ENCODE results near the gene FALEC. TPM values are rescaled to one million over a fixed set of nuclear protein-coding genes. Genes with fewer than 3 reads are reported as not detected.

FALEC gene
- polyA plus RNA-seq, 2 of the 4 experiments (the other 2 are of a cell fraction) = 0.36 to 0.80 TPM

GRCh38 chr1:150568594-150568966 is 53.0 kb downstream of the FALEC start (continued):
- TF ChIP-seq REST (IDR thresholded peaks at IDR 0.05) (no peak), HES2 (IDR thresholded peaks at IDR 0.05) (no peak), CHD2 (IDR thresholded peaks at IDR 0.05; ENCODE audit: low read length, partially characterized antibody) (no peak), ZFP36 (IDR thresholded peaks at IDR 0.05; ENCODE audit: borderline replicate concordance, partially characterized antibody) (no peak), ELK1 (IDR thresholded peaks at IDR 0.05; ENCODE audit: low read depth, low read length) (no peak), TP53 (CRISPR knock-in tag; IDR thresholded peaks at IDR 0.05) (0 out of 2 replicates have a peak, but pooled peaks have one; percentile 48), BCL3 (IDR thresholded peaks at IDR 0.05) (no peak), NFE2L2 (conservative IDR thresholded peaks at IDR 0.05; ENCODE audit: low read length) (no peak), NR3C1 (IDR thresholded peaks at IDR 0.05) (no peak), EHMT2 (IDR thresholded peaks at IDR 0.05; ENCODE audit: low read depth) (no peak), HOXB5 (CRISPR knock-in tag; IDR thresholded peaks at IDR 0.05) (0 out of 2 replicates have a peak, but pooled peaks have one; percentile 28), MAZ (IDR thresholded peaks at IDR 0.05; ENCODE audit: borderline replicate concordance, low read depth, low read length) (no peak), HOXA7 (CRISPR knock-in tag; IDR thresholded peaks at IDR 0.05) (peak; percentile 93), MAFK (IDR thresholded peaks at IDR 0.05; ENCODE audit: partially characterized antibody) (no peak), FOXS1 (CRISPR knock-in tag; IDR thresholded peaks at IDR 0.05) (no peak), FOSB (CRISPR knock-in tag; IDR thresholded peaks at IDR 0.05) (peak; percentile 93; the same call in 1 of the 2 replicates), RCOR1 (IDR thresholded peaks at IDR 0.05; ENCODE audit: low read depth, low read length) (no peak), RFX5 (IDR thresholded peaks at IDR 0.05) (no peak), PHF8 (IDR thresholded peaks at IDR 0.05; ENCODE audit: borderline replicate concordance, low read depth) (no peak), FOSL2 (IDR thresholded peaks at IDR 0.05) (no peak), FOSL2 (CRISPR knock-in tag; IDR thresholded peaks at IDR 0.05) (no peak), E2F6 (IDR thresholded peaks at IDR 0.05; ENCODE audit: borderline replicate concordance, low read depth) (no peak), SREBF2 (IDR thresholded peaks at IDR 0.05) (no peak), MYC (IDR thresholded peaks at IDR 0.05; ENCODE audit: borderline replicate concordance, low read length) (no peak), HDAC2 (IDR thresholded peaks at IDR 0.05) (no peak), RARB (CRISPR knock-in tag; IDR thresholded peaks at IDR 0.05) (0 out of 2 replicates have a peak, but pooled peaks have one; percentile 18)
